H9 (cell line): Measurements from ENCODE around the gene VWC2L. TPM values are rescaled to one million over a fixed set of nuclear protein-coding genes. Genes with fewer than 3 reads are reported as not detected.

Experiments used
- DNase-seq: peaks from one replicate; pipeline ENCODE4 v3.0.0-alpha.2; 2017
- H2AFZ ChIP-seq: one replicate; pipeline ENCODE4 v1.6.1; 2013; ENCODE audit warnings: mild to moderate bottlenecking, low read length, control low read depth, moderate library complexity
- H2AK5ac ChIP-seq: 2 replicates; pipeline ENCODE4 v1.6.1; 2013; ENCODE audit warnings: low read length, control low read depth, mixed read lengths; ENCODE audit not compliant: insufficient read length
- H2BK120ac ChIP-seq: one replicate; pipeline ENCODE4 v1.6.1; 2013; ENCODE audit warnings: low read depth, mild to moderate bottlenecking, low read length, control low read depth, inconsistent platforms; ENCODE audit not compliant: poor library complexity, severe bottlenecking
- H2BK12ac ChIP-seq: 2 replicates; pipeline ENCODE4 v1.6.1; 2013; ENCODE audit warnings: low read length, control low read depth, mixed read lengths, low read depth; ENCODE audit not compliant: insufficient read length
- H2BK15ac ChIP-seq: 2 replicates; pipeline ENCODE4 v1.6.1; 2013; ENCODE audit warnings: low read depth, low read length, control low read depth
- H2BK20ac ChIP-seq: one replicate; pipeline ENCODE4 v1.6.1; 2013; ENCODE audit warnings: low read depth, mild to moderate bottlenecking, low read length, control low read depth, inconsistent platforms; ENCODE audit not compliant: poor library complexity, severe bottlenecking
- H2BK5ac ChIP-seq: 2 replicates; pipeline ENCODE4 v1.6.1; 2013; ENCODE audit warnings: low read length, control low read depth, mixed read lengths; ENCODE audit not compliant: insufficient read length
- H3K14ac ChIP-seq: 2 replicates; pipeline ENCODE4 v1.6.1; 2013; ENCODE audit warnings: low read length, control low read depth; ENCODE audit not compliant: insufficient read depth
- H3K18ac ChIP-seq: 2 replicates; pipeline ENCODE4 v1.6.1; 2013; ENCODE audit warnings: low read depth, mild to moderate bottlenecking, mixed read lengths, low read length, control low read depth; ENCODE audit not compliant: insufficient read length
- H3K23ac ChIP-seq: 2 replicates; pipeline ENCODE4 v1.6.1; 2013; ENCODE audit warnings: low read length, control low read depth, mixed read lengths, low read depth; ENCODE audit not compliant: insufficient read length
- H3K23me2 ChIP-seq: 2 replicates; pipeline ENCODE4 v1.6.1; 2013; ENCODE audit warnings: low read depth, mild to moderate bottlenecking, mixed read lengths, low read length, control low read depth; ENCODE audit not compliant: insufficient read length, poor library complexity, severe bottlenecking
- H3K27ac ChIP-seq: 2 replicates; pipeline ENCODE4 v1.5.1; 2013; ENCODE audit warnings: low read length, control low read depth, mixed read lengths, low read depth; ENCODE audit not compliant: insufficient read length
- H3K27me3 ChIP-seq: 2 replicates; pipeline ENCODE4 v1.6.1; 2013; ENCODE audit warnings: low read length, control low read depth, inconsistent platforms; ENCODE audit not compliant: insufficient read depth
- H3K4ac ChIP-seq: 2 replicates; pipeline ENCODE4 v1.6.1; 2013; ENCODE audit warnings: low read depth, mild to moderate bottlenecking, control low read depth, inconsistent platforms, low read length, moderate library complexity
- H3K4me1 ChIP-seq: 2 replicates; pipeline ENCODE4 v1.6.1; 2013; ENCODE audit warnings: low read length, control low read depth, inconsistent platforms; ENCODE audit not compliant: insufficient read depth
- H3K4me2 ChIP-seq: 2 replicates; pipeline ENCODE4 v1.6.1; 2013; ENCODE audit warnings: low read length, control low read depth, mixed read lengths; ENCODE audit not compliant: insufficient read length, insufficient read depth
- H3K56ac ChIP-seq: 2 replicates; pipeline ENCODE4 v1.6.1; 2013; ENCODE audit warnings: low read depth, mild to moderate bottlenecking, mixed read lengths, low read length, control low read depth; ENCODE audit not compliant: insufficient read length
- H3K79me1 ChIP-seq: 2 replicates; pipeline ENCODE4 v1.6.1; 2013; ENCODE audit warnings: low read depth, mild to moderate bottlenecking, moderate library complexity, low read length, control low read depth, inconsistent platforms; ENCODE audit not compliant: insufficient read depth, poor library complexity, severe bottlenecking
- H3K79me2 ChIP-seq: 2 replicates; pipeline ENCODE4 v1.6.1; 2013; ENCODE audit warnings: low read length, control low read depth, inconsistent platforms; ENCODE audit not compliant: insufficient read depth
- H3K9ac ChIP-seq: 2 replicates; pipeline ENCODE4 v1.6.1; 2013; ENCODE audit warnings: low read length, control low read depth, mixed read lengths; ENCODE audit not compliant: insufficient read length; ENCODE audit errors: extremely low read depth
- H3K9me3 ChIP-seq: one replicate; pipeline ENCODE4 v1.6.1; 2013; ENCODE audit warnings: low read depth, low read length, inconsistent platforms; ENCODE audit not compliant: control insufficient read depth
- H3T11ph ChIP-seq: one replicate; pipeline ENCODE4 v1.6.1; 2013; ENCODE audit warnings: mild to moderate bottlenecking, low read length, control low read depth, inconsistent platforms
- H4K20me1 ChIP-seq: one replicate; pipeline ENCODE4 v1.6.1; 2013; ENCODE audit not compliant: control insufficient read depth, insufficient read length, insufficient read depth
- H4K5ac ChIP-seq: 2 replicates; pipeline ENCODE4 v1.6.1; 2013; ENCODE audit warnings: low read depth, mild to moderate bottlenecking, mixed read lengths, low read length, control low read depth; ENCODE audit not compliant: insufficient read length
- H4K8ac ChIP-seq: replicated peaks from 2 replicates; pipeline ENCODE4 v1.6.1; 2013; ENCODE audit warnings: low read length, control low read depth, mixed read lengths, low read depth; ENCODE audit not compliant: insufficient read length
- H4K91ac ChIP-seq: 2 replicates; pipeline ENCODE4 v1.6.1; 2013; ENCODE audit warnings: low read depth, mild to moderate bottlenecking, moderate library complexity, mixed read lengths, low read length, control low read depth; ENCODE audit not compliant: insufficient read length
- H3K27ac Mint-ChIP-seq, 3 experiments: 2 replicates in 2 of 3; 3 replicates in 1 of 3; pipeline ENCODE4 v1.8.0; 2020 to 2021; ENCODE audit warnings: mixed read lengths in 3 of 3, mild to moderate bottlenecking in 1 of 3, moderate library complexity in 1 of 3
- H3K27me3 Mint-ChIP-seq: 2 replicates; pipeline ENCODE4 v1.8.0; 2021; ENCODE audit warnings: low read depth, mild to moderate bottlenecking, moderate library complexity, mixed read lengths
- H3K36me3 Mint-ChIP-seq, 3 experiments: 2 replicates in 2 of 3; 3 replicates in 1 of 3; pipeline ENCODE4 v1.8.0; 2020 to 2021; ENCODE audit warnings: low read depth in 3 of 3, mixed read lengths in 3 of 3; ENCODE audit not compliant: insufficient read depth in 1 of 3
- H3K4me1 Mint-ChIP-seq, 2 experiments: 2 replicates each; pipeline ENCODE4 v1.8.0; 2020; ENCODE audit warnings: mixed read lengths in 2 of 2
- H3K4me3 Mint-ChIP-seq, 2 experiments: 2 replicates in 1 of 2; 3 replicates in 1 of 2; pipeline ENCODE4 v1.8.0; 2020 to 2021; ENCODE audit warnings: mild to moderate bottlenecking in 2 of 2, mixed read lengths in 2 of 2, moderate library complexity in 1 of 2
- H3K9me3 Mint-ChIP-seq, 2 experiments: 2 replicates in 1 of 2; 3 replicates in 1 of 2; pipeline ENCODE4 v1.8.0; 2020; ENCODE audit warnings: mild to moderate bottlenecking in 2 of 2, mixed read lengths in 2 of 2, moderate library complexity in 1 of 2
- WGBS: extraction: QIAGEN DNeasy Blood & Tissue Kit; methylation state at CpG from one replicate; pipeline ENCODE4 v1.1.7; 2013; ENCODE audit warnings: missing lambda C conversion rate, low lambda C conversion rate, mixed read lengths; ENCODE audit not compliant: insufficient read length; ENCODE audit errors: extremely low coverage; 5-methylcytosine and 5-hydroxymethylcytosine counted together
- total RNA-seq: library from RNA; stranded (reverse); gene quantifications from 2 replicates; pipeline ENCODE4 v1.2.1, GENCODE V29; 2021
- TF ChIP-seq, protein P1 (sequence below): fragments of 200-600 bp; sonication (generic); conservative IDR thresholded peaks from 3 replicates; pipeline ENCODE4 v1.8.0; 2021; ENCODE audit warnings: antibody characterized with exemption, mild to moderate bottlenecking

VWC2L gene
- total RNA-seq, 1 experiment from 2014 or later = not detected

DNA sequence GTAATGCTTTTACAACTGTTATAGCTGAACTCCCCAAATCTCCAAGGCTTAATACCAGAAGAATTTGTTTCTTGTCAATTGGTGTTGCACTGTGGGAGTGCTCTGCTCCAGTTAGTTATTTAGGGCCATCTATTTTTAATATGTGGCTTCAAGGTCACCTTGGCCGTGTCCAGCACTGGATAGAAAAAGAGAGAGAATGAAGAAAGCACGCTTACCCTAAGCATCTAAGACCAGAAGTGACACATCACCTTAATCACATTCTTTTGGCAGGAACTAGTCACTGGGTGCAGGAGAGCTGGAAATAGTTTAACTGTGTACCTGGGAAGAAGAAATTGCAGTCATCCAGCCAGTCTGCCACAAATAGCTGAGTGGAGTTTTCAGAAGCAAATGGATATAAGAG is 78.8 kb downstream of the VWC2L start:
- 0 out of 7 replicates have a peak, but pooled peaks cover 0 to 4% (median 0%) of the 10 kb centered on the region in 3 experiments for H3K36me3 Mint-ChIP-seq

More for the DNA sequence above, 78.8 kb downstream of the VWC2L start:
- Histone ChIP-seq H3T11ph (no peak overlapping the region), H4K8ac (no peak overlapping the region), H2BK120ac (no peak overlapping the region), H4K20me1 (no peaks in the 10 kb centered on the region), H3K23ac (no peak overlapping the region), H3K4me1 (no peaks in the 10 kb centered on the region), H2AFZ (no peak overlapping the region), H3K56ac (no peak overlapping the region), H3K4me2 (no peak overlapping the region), H3K9me3 (no peaks in the 10 kb centered on the region), H2BK5ac (no peak overlapping the region), H2BK15ac (no peak overlapping the region), H3K79me2 (no peaks in the 10 kb centered on the region), H2BK20ac (no peak overlapping the region), H3K79me1 (no peaks in the 10 kb centered on the region), H3K23me2 (no peaks in the 10 kb centered on the region), H2BK12ac (no peak overlapping the region), H3K27ac (no peak overlapping the region), H4K5ac (no peak overlapping the region), H3K18ac (no peak overlapping the region), H3K27me3 (no peaks in the 10 kb centered on the region), H4K91ac (no peak overlapping the region), H3K9ac (no peak overlapping the region), H2AK5ac (no peak overlapping the region), H3K14ac (no peak overlapping the region), H3K4ac (no peak overlapping the region)
- no CpG with 5 or more reads among the region's 2 CpGs for WGBS
- H3K4me1 Mint-ChIP-seq = no peaks in the 10 kb centered on the region
- H3K4me3 Mint-ChIP-seq = no peak overlapping the region
- H3K9me3 Mint-ChIP-seq = peaks cover 4 to 6% of the 10 kb centered on the region in 2 experiments; a peak in 4 of 5 replicates
- no peaks in the 10 kb centered on the region; the same call in 1 of the 2 replicates for H3K27me3 Mint-ChIP-seq
- no peak for DNase-seq
- no peak overlapping the region; a peak in 1 of 7 replicates for H3K27ac Mint-ChIP-seq
- TF ChIP-seq, protein P1, sequence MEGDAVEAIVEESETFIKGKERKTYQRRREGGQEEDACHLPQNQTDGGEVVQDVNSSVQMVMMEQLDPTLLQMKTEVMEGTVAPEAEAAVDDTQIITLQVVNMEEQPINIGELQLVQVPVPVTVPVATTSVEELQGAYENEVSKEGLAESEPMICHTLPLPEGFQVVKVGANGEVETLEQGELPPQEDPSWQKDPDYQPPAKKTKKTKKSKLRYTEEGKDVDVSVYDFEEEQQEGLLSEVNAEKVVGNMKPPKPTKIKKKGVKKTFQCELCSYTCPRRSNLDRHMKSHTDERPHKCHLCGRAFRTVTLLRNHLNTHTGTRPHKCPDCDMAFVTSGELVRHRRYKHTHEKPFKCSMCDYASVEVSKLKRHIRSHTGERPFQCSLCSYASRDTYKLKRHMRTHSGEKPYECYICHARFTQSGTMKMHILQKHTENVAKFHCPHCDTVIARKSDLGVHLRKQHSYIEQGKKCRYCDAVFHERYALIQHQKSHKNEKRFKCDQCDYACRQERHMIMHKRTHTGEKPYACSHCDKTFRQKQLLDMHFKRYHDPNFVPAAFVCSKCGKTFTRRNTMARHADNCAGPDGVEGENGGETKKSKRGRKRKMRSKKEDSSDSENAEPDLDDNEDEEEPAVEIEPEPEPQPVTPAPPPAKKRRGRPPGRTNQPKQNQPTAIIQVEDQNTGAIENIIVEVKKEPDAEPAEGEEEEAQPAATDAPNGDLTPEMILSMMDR = no peak
